ENCODE data around the gene AXL. TPM values are rescaled to one million over a fixed set of nuclear protein-coding genes. Genes with fewer than 3 reads are reported as not detected.
A peak's percentile ranks its signal among the peaks of the same experiment; 100 is the strongest.
"Not testable (repeated sequence)": the region's sequence is repeated elsewhere in the genome, so short reads cannot be mapped to it uniquely, and the experiment has no call there.

AXL gene
- 181 and 224 TPM in 2 replicates for total RNA-seq (2014; rRNA removed; shearing (Covaris generic))

GRCh38 chr19:41218615-41219507, at the start of gene AXL:
Gene AXL, plus strand, starts transcription at chr19:41219223. Its CDS starts 170 bp downstream, at chr19:41219393.
- Histone ChIP-seq H3K4me3 (peak within 1 kb of the TSS; percentile 59), H3K9me3 (replicated peaks) (no peaks in the 10 kb centered on the region), H3K36me3 (peaks cover 39% of the 10 kb centered on the region), H3K27me3 (replicated peaks) (no peaks in the 10 kb centered on the region), H3K4me1 (replicated peaks) (peaks cover 46% of the 10 kb centered on the region), H3K27ac (peak within 1 kb of the TSS; percentile 99)
- peak; percentile 78 to 83 for DNase-seq (ENCODE audit: low read depth in 1 of 2, low spot score in 2 of 2)

GRCh38 chr19:41172297-41173164, 46.5 kb upstream of the AXL start:
- H3K36me3 ChIP-seq, result no peaks in the 10 kb centered on the region
- no peaks in the 10 kb centered on the region for H3K9me3 ChIP-seq (replicated peaks)
- H3K4me3 ChIP-seq, result no peak overlapping the region
- H3K27ac ChIP-seq, result no peak overlapping the region
- H3K27me3 ChIP-seq (replicated peaks), result no peaks in the 10 kb centered on the region
- no peak for DNase-seq (ENCODE audit: low read depth in 1 of 2, low spot score in 2 of 2)
- H3K4me1 ChIP-seq (replicated peaks), result peaks cover 14% of the 10 kb centered on the region

- no peak overlapping the region for H3K4me3 ChIP-seq
- DNase-seq (ENCODE audit: low read depth in 1 of 2, low spot score in 2 of 2), result no peak
Observed at GRCh38 chr19:41174297-41174928, 44.6 kb upstream of the AXL start.

GRCh38 chr19:41175801-41176777, 42.9 kb upstream of the AXL start:
- Histone ChIP-seq H3K27me3 (replicated peaks) (no peaks in the 10 kb centered on the region), H3K36me3 (no peaks in the 10 kb centered on the region), H3K9me3 (replicated peaks) (no peaks in the 10 kb centered on the region), H3K4me1 (replicated peaks) (peaks cover 14% of the 10 kb centered on the region), H3K27ac (peak overlapping the region; percentile 73), H3K4me3 (peak overlapping the region; percentile 15)
- DNase-seq (ENCODE audit: low read depth in 1 of 2, low spot score in 2 of 2), result peak; percentile 84 to 93

More at GRCh38 chr19:41174297-41174928, 44.6 kb upstream of the AXL start:
- Histone ChIP-seq H3K36me3 (no peaks in the 10 kb centered on the region), H3K27me3 (replicated peaks) (no peaks in the 10 kb centered on the region), H3K9me3 (replicated peaks) (no peaks in the 10 kb centered on the region), H3K27ac (no peak overlapping the region), H3K4me1 (replicated peaks) (peaks cover 14% of the 10 kb centered on the region)

GRCh38 chr19:41180173-41180572, 38.9 kb upstream of the AXL start:
- not testable (repeated sequence) for H3K27ac ChIP-seq; H3K27me3 ChIP-seq (replicated peaks); H3K36me3 ChIP-seq; DNase-seq (ENCODE audit: low read depth in 1 of 2, low spot score in 2 of 2); H3K9me3 ChIP-seq (replicated peaks); H3K4me3 ChIP-seq
- H3K4me1 ChIP-seq (replicated peaks), result peaks cover 14% of the 10 kb centered on the region

GRCh38 chr19:41186971-41187883, 31.8 kb upstream of the AXL start:
- Histone ChIP-seq H3K36me3 (no peaks in the 10 kb centered on the region), H3K27ac (no peak overlapping the region)

GRCh38 chr19:41187884-41188279, 31.1 kb upstream of the AXL start:
- no peak for DNase-seq (ENCODE audit: low read depth in 1 of 2, low spot score in 2 of 2)
- Histone ChIP-seq H3K27me3 (replicated peaks) (peaks cover 20% of the 10 kb centered on the region), H3K36me3 (no peaks in the 10 kb centered on the region), H3K27ac (no peak overlapping the region), H3K4me3 (no peak overlapping the region), H3K4me1 (replicated peaks) (peaks cover 5% of the 10 kb centered on the region), H3K9me3 (replicated peaks) (no peaks in the 10 kb centered on the region)

More at GRCh38 chr19:41186971-41187883, 31.8 kb upstream of the AXL start:
- DNase-seq (ENCODE audit: low read depth in 1 of 2, low spot score in 2 of 2), result no peak
- Histone ChIP-seq H3K4me3 (no peak overlapping the region), H3K27me3 (replicated peaks) (peaks cover 13% of the 10 kb centered on the region), H3K9me3 (replicated peaks) (no peaks in the 10 kb centered on the region), H3K4me1 (replicated peaks) (no peaks in the 10 kb centered on the region)

- no peaks in the 10 kb centered on the region for H3K36me3 ChIP-seq
- no peak for DNase-seq (ENCODE audit: low read depth in 1 of 2, low spot score in 2 of 2)
- H3K27me3 ChIP-seq (replicated peaks), result peaks cover 34% of the 10 kb centered on the region
- H3K4me1 ChIP-seq (replicated peaks), result peaks cover 8% of the 10 kb centered on the region
- no peaks in the 10 kb centered on the region for H3K9me3 ChIP-seq (replicated peaks)
- H3K4me3 ChIP-seq, result no peak overlapping the region
- H3K27ac ChIP-seq, result no peak overlapping the region
Observed at GRCh38 chr19:41189425-41190065, 29.5 kb upstream of the AXL start.

GRCh38 chr19:41192574-41193429, 26.2 kb upstream of the AXL start, which contains the start of gene CYP2S1:
Gene CYP2S1, plus strand, starts transcription at chr19:41193219. Its CDS starts 46 bp downstream, at chr19:41193265.
- Histone ChIP-seq H3K4me3 (no peak within 1 kb of the TSS), H3K27ac (no peak within 1 kb of the TSS), H3K27me3 (replicated peaks) (peaks cover 35% of the 10 kb centered on the region), H3K4me1 (replicated peaks) (peaks cover 8% of the 10 kb centered on the region), H3K36me3 (no peaks in the 10 kb centered on the region), H3K9me3 (replicated peaks) (no peaks in the 10 kb centered on the region)
- no peak for DNase-seq (ENCODE audit: low read depth in 1 of 2, low spot score in 2 of 2)

GRCh38 chr19:41193430-41194156, 25.4 kb upstream of the AXL start:
- H3K27me3 ChIP-seq (replicated peaks), result peaks cover 35% of the 10 kb centered on the region
- no peaks in the 10 kb centered on the region for H3K9me3 ChIP-seq (replicated peaks)
- no peak overlapping the region for H3K4me3 ChIP-seq
- H3K36me3 ChIP-seq, result no peaks in the 10 kb centered on the region
- no peak overlapping the region for H3K27ac ChIP-seq
- peaks cover 8% of the 10 kb centered on the region for H3K4me1 ChIP-seq (replicated peaks)
- DNase-seq (ENCODE audit: low read depth in 1 of 2, low spot score in 2 of 2), result no peak

Measured in SJSA1 (cell line).